K562 treated with DMSO at 1 percent for 48 hours (cell line): ENCODE data around the gene CNGA1. TPM values are rescaled to one million over a fixed set of nuclear protein-coding genes. Genes with fewer than 3 reads are reported as not detected.

ENCODE experiments used
- total RNA-seq: library from RNA; unstranded; fragments of 300-600 nt; gene quantifications from 2 replicates; pipeline ENCODE4 v1.2.3, GENCODE V29; 2022; ENCODE audit warnings: low replicate concordance; ENCODE audit errors: extremely low read depth

The CNGA1 gene
- total RNA-seq: not detected in 2 replicates

GRCh38 chr4:48016141-48017107 lies at the start of gene CNGA1, which contains the start of gene NIPAL1:
TSS of gene CNGA1 (minus strand) at chr4:48016681. CDS start at chr4:47952689, 63,992 bp downstream.
TSS of gene NIPAL1 (plus strand) at chr4:48016772. CDS start at chr4:48016840, 68 bp downstream.

GRCh38 chr4:47914220-47914925 lies 102.1 kb downstream of the CNGA1 start, which contains the start of gene NFXL1:
TSS of gene NFXL1 (minus strand) at chr4:47914583. CDS start at chr4:47914203, 380 bp downstream.

Other genes with a start within 250 kb of the CNGA1 start
- gene CORIN, start 178.6 kb downstream of the CNGA1 start, total RNA-seq: not detected in 2 replicates
- not detected in 2 replicates for gene NFXL1, start 102.1 kb downstream of the CNGA1 start, total RNA-seq
- gene NIPAL1, start 91 bp upstream of the CNGA1 start, total RNA-seq: not detected in 2 replicates
- not detected in 2 replicates for gene TXK, start 117.6 kb upstream of the CNGA1 start, total RNA-seq